ENCODE data around the gene ANKRD13A. TPM values are rescaled to one million over a fixed set of nuclear protein-coding genes. Genes with fewer than 3 reads are reported as not detected.
"Not testable (repeated sequence)": the region's sequence is repeated elsewhere in the genome, so short reads cannot be mapped to it uniquely, and the experiment has no call there.

The ANKRD13A gene
- total RNA-seq, 1 donor from 2014 or later: 35.4 TPM

DNA sequence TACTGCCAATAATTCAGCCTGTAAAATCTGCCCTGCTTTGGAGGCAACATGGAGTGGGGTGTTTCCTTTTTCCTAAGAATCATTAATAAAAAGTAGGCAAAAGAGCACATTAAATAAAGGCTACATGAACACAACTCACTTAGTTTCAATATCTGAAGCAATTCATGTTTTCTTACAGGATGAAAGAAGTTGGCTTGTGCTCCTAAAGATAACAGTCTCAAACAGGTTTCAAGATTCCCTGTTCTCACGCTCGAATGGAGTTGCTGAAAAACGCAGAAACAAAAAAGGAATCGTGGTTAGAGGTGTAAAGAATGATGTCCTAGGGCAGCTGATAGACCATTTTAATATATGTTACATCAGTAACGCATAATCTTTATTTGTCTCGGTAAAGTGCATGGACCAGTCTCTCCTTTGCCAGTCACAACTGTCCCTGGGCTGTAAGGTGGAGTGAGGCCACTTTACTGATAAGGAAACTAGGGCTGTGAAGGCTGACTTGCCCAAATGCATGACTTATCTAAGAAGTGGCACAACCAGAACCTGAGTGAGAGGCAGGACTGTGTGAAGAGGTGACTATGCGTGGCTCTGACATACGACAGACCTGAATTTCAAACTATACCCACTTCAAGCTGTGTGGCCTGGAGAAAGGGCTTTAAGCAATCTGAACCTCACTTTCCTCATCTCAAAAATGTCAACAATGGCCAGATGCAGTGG is 15.6 kb upstream of the ANKRD13A start:
- Histone ChIP-seq H3K4me1 (no peaks in the 10 kb centered on the region), H3K4me3 (no peak overlapping the region), H3K9me3 (ENCODE audit: low read depth) (no peaks in the 10 kb centered on the region), H2AFZ (replicated peaks) (no peak overlapping the region), H4K20me1 (ENCODE audit: low read depth) (no peaks in the 10 kb centered on the region), H3K36me3 (peaks cover 6% of the 10 kb centered on the region), H3K27ac (no peak overlapping the region), H3K27me3 (no peaks in the 10 kb centered on the region), H3K79me2 (ENCODE audit: low read depth) (no peaks in the 10 kb centered on the region), H3K4me2 (no peak overlapping the region), H3F3A (ENCODE audit: low read depth) (no peaks in the 10 kb centered on the region), H3K9ac (no peak overlapping the region)
- no peaks in the 10 kb centered on the region for H3K27me3 Mint-ChIP-seq (ENCODE audit: insufficient read depth, low read depth)
- H3K27ac Mint-ChIP-seq: no peak overlapping the region
- H3K4me1 Mint-ChIP-seq: no peaks in the 10 kb centered on the region
- DNase-seq (ENCODE audit: low spot score): no peak
- TF ChIP-seq, protein P1, sequence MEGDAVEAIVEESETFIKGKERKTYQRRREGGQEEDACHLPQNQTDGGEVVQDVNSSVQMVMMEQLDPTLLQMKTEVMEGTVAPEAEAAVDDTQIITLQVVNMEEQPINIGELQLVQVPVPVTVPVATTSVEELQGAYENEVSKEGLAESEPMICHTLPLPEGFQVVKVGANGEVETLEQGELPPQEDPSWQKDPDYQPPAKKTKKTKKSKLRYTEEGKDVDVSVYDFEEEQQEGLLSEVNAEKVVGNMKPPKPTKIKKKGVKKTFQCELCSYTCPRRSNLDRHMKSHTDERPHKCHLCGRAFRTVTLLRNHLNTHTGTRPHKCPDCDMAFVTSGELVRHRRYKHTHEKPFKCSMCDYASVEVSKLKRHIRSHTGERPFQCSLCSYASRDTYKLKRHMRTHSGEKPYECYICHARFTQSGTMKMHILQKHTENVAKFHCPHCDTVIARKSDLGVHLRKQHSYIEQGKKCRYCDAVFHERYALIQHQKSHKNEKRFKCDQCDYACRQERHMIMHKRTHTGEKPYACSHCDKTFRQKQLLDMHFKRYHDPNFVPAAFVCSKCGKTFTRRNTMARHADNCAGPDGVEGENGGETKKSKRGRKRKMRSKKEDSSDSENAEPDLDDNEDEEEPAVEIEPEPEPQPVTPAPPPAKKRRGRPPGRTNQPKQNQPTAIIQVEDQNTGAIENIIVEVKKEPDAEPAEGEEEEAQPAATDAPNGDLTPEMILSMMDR (IDR thresholded peaks at IDR 0.05): no peak
- no peak for TF ChIP-seq EZH2 (IDR thresholded peaks at IDR 0.05)
- TF ChIP-seq EZH2phosphoT487 (IDR thresholded peaks at IDR 0.05): no peak
- H3K4me3 Mint-ChIP-seq: no peak overlapping the region
- peaks cover 32% of the 10 kb centered on the region for H3K36me3 Mint-ChIP-seq
- no peaks in the 10 kb centered on the region for H3K9me3 Mint-ChIP-seq

DNA sequence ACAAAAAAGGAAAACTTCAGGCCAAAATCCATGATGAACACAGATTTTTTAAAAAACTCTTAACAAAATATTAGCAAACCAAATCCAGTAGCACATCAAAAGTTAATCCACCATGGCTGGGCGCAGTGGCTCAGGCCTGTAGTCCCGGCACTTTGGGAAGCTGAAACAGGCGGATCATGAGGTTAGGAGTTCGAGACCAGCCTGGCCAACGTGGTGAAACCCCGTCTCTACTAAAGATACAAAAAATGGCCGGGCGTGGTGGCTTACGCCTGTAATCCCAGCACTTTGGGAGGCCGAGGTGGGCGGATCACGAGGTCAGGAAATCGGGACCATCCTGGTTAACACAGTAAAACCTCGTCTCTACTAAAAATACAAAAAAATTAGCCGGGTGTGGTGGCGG is 13.0 kb upstream of the ANKRD13A start:
- H3K9ac ChIP-seq; H3K36me3 ChIP-seq; H3K79me2 ChIP-seq (ENCODE audit: low read depth); H3K4me2 ChIP-seq; H3K27me3 Mint-ChIP-seq (ENCODE audit: insufficient read depth, low read depth); H3F3A ChIP-seq (ENCODE audit: low read depth); H3K9me3 ChIP-seq (ENCODE audit: low read depth); H3K9me3 Mint-ChIP-seq; H4K20me1 ChIP-seq (ENCODE audit: low read depth); H3K4me1 Mint-ChIP-seq; H3K27ac Mint-ChIP-seq; H3K4me3 ChIP-seq; H3K4me3 Mint-ChIP-seq; H3K27me3 ChIP-seq; H3K4me1 ChIP-seq; DNase-seq (ENCODE audit: low spot score); H3K27ac ChIP-seq; H2AFZ ChIP-seq (replicated peaks): not testable (repeated sequence)
- peaks cover 22% of the 10 kb centered on the region for H3K36me3 Mint-ChIP-seq

DNA sequence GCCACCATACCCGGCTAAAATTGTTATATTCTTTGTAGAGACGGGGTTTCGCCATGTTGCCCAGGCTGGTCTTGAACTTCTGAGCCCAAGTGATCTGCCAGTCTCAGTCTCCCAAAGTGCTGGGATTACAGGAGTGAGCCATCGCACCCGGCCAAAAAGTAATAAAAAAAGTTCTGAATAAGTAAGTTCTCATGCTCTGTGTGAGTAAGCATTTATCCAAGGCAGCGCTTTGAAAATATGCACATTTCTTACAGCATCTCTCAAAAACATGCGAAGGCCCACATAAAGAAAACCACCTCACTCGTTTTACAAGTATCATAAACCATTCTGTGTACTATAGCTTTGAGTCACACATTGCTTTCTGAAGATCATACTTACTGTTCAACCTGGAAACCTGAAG is 11.6 kb upstream of the ANKRD13A start:
- Histone ChIP-seq H3K9ac (no peak overlapping the region), H3K27ac (no peak overlapping the region), H3K27me3 (no peaks in the 10 kb centered on the region), H3F3A (ENCODE audit: low read depth) (no peaks in the 10 kb centered on the region), H3K4me3 (no peak overlapping the region), H4K20me1 (ENCODE audit: low read depth) (no peaks in the 10 kb centered on the region), H3K79me2 (ENCODE audit: low read depth) (peaks cover 5% of the 10 kb centered on the region), H3K9me3 (ENCODE audit: low read depth) (no peaks in the 10 kb centered on the region), H3K36me3 (peaks cover 3% of the 10 kb centered on the region), H3K4me2 (no peak overlapping the region), H3K4me1 (no peaks in the 10 kb centered on the region), H2AFZ (replicated peaks) (no peak overlapping the region)
- Mint-ChIP-seq H3K27me3 (ENCODE audit: insufficient read depth, low read depth) (peaks cover 2% of the 10 kb centered on the region), H3K27ac (no peak overlapping the region), H3K9me3 (no peaks in the 10 kb centered on the region), H3K36me3 (peaks cover 17% of the 10 kb centered on the region), H3K4me3 (no peak overlapping the region), H3K4me1 (no peaks in the 10 kb centered on the region)
- DNase-seq (ENCODE audit: low spot score): no peak
- TF ChIP-seq, protein P1 (IDR thresholded peaks at IDR 0.05): no peak
- TF ChIP-seq EZH2phosphoT487 (IDR thresholded peaks at IDR 0.05): no peak
- TF ChIP-seq EZH2 (IDR thresholded peaks at IDR 0.05): no peak

DNA sequence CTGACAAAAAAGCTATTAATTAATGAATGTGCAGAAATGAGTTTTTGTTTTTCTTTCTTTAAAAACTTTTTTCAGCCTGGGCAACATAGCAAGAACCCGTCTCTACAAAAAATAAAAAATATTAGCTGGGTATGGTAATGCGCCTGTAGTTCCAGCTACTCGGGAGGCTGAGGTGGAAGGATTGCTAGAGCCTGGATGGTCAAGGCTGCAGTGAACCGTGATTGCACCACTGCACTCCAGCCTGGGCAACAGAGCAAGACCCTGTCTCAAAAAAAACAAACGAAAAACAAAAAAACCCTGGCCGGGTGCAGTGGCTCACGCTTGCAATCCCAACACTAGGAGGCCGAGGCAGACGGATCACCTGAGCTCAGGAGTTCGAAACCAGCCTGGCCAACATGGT is 11.0 kb upstream of the ANKRD13A start:
- Mint-ChIP-seq H3K27ac (no peak overlapping the region), H3K9me3 (no peaks in the 10 kb centered on the region), H3K4me1 (no peaks in the 10 kb centered on the region), H3K4me3 (no peak overlapping the region), H3K27me3 (ENCODE audit: insufficient read depth, low read depth) (peaks cover 2% of the 10 kb centered on the region), H3K36me3 (peaks cover 15% of the 10 kb centered on the region)
- Histone ChIP-seq H3K4me3 (no peak overlapping the region), H3K27me3 (no peaks in the 10 kb centered on the region), H2AFZ (replicated peaks) (no peak overlapping the region), H3K79me2 (ENCODE audit: low read depth) (peaks cover 10% of the 10 kb centered on the region), H4K20me1 (ENCODE audit: low read depth) (no peaks in the 10 kb centered on the region), H3K9me3 (ENCODE audit: low read depth) (no peaks in the 10 kb centered on the region), H3K36me3 (peaks cover 3% of the 10 kb centered on the region), H3K9ac (no peak overlapping the region), H3K4me2 (no peak overlapping the region), H3K27ac (no peak overlapping the region), H3K4me1 (no peaks in the 10 kb centered on the region), H3F3A (ENCODE audit: low read depth) (no peaks in the 10 kb centered on the region)
- TF ChIP-seq, protein P1 (IDR thresholded peaks at IDR 0.05): no peak
- TF ChIP-seq EZH2 (IDR thresholded peaks at IDR 0.05) (no peak), EZH2phosphoT487 (IDR thresholded peaks at IDR 0.05) (no peak)
- DNase-seq (ENCODE audit: low spot score): no peak
